ENCODE data around the gene APLP1.

- peak in 2 of 4 donors; percentile 37 to 66 for TF ChIP-seq POLR2A (IDR thresholded peaks at IDR 0.05)
- peak in 1 of 6 experiments; percentile 4 for TF ChIP-seq CTCF (IDR thresholded peaks at IDR 0.05)
Measured at GRCh38 chr19:35899547-35900214, 31.3 kb downstream of the APLP1 start.

All from esophagus squamous epithelium (tissue), 4 donors.